Stimulated activated CD4-positive, alpha-beta T cell treated with anti-CD3 and anti-CD28 coated beads, TNF-alpha, amount 100 ng/mL, for 24 hours (primary cell): ENCODE measurements around the gene CALCA.

Experiments used
- DNase-seq, 3 experiments: peaks; one replicate each; pipeline ENCODE4 v3.0.0-alpha.2; 2020; ENCODE audit warnings: low read depth in 3 of 3

CALCA gene

DNA sequence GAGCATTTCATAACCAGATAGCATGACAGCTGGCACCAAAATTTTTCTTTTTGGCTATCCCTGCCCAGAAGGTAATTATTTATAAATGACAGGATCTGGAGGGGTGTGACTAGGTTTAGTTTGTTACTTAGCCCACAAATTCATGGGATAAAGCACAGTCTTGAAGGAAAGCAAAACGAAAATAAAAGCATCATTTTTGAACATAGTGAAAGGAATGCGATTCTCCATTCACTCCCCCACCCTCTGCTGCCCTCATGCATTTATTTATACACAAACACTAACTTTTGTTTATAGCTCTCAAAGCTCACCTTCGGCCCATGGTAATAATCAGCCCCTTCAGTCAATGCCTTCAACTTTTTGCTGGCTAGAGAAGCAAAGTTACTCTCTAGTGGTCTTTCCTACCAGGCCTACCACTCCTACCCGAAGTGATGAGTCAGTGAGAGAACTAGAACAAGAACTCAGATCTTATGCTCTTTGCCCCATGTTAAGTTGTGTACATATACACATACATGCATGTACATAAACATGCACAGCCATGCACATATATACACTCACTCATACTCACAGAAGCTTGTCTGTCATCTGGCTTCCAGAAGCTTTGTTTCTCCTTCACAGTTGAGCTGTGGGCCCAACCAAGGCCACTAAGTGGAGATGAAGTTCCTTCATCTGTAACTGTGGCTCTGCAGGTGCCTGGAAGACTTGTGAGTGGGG lies 22.6 kb downstream of the CALCA start:
- DNase-seq = no peak

DNA sequence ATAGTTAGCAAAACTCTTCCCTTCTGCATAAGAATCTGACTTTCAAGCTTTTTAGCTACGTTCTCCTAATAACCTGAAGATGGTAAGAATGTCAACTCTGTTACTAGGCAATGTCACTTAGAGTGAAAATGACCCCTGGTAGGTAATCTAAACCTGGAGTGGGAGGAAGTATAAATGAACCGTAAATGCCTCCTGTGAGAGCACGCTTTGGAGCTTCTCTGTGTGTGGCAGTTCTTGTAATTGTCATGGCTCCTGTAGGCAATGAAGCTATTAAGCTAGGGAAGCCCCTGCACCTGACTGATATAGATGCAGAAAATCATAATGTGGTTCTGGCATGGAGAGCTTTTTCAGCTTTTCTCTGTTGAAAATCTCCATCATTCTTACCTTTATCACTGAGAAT lies 29.4 kb downstream of the CALCA start:
- DNase-seq = no peak

DNA sequence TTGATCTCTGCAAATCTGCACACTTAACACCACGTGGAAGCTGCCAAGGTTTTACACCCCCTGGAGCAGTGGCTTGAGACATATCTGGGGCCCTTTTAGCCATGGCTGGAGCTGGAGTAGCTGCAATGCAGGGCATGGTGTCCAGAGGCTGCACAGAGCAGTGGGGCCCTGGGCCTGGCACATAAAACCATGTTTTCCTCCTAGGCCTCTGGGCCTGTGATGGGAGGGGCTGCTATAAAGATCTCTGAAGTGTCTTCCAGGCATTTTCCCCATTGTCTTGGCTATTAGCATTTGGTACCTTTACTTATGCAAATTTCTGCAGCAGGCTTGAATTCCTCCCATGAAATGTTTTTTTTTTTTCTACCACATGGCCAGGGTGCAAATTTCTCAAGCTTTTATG lies 33.2 kb downstream of the CALCA start:
- no peak for DNase-seq

DNA sequence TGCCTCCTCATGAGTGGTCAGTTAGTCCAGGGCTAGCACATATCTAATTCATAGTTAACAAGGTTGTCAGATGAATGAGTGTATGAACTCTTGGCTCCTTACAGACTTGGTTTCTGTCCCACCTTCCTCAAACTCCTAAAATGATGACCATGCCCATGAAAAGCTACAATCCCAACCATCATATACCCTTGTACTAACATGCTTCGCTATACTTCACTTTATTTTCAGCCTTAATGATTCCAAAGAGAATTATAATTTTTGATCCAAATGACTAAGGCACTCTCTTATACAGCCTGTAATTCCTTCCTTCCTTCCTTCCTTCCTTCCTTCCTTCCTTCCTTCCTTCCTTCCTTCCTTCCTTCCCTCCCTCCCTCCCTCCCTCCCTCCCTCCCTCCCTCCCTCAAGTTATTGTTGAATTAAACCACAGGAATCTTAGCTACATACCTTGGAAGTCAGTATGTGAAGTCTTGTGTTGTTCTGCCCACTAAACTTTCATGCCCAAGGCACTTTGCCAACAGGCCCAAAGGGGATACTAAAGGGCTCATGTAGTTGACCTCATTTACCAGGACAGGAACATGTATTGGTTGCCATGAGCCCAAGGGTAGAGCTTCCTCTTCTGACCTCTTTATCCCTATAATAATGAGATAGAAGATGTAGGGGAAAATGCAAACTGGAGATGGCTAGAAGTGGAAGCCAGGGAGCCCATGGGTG lies 37.4 kb downstream of the CALCA start:
- no peak for DNase-seq

DNA sequence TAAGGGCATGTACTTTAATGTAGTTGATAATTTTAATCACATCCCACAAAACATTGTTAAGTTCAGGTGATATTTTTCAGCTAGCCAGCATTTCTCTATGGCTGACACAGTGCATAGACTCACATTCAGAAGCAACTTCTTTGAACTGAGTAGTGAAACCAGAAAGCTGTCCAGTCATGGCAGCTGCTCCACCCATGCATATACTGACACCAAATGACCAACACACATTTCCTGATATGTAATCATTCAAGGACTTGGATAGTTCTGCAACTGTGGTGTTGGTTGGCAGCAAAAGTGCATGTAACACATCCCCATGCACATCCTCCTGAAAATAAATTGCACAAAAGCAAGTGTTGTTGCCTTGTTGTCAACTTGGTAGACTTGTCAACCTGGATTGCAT lies 39.7 kb downstream of the CALCA start:
- no peak for DNase-seq

DNA sequence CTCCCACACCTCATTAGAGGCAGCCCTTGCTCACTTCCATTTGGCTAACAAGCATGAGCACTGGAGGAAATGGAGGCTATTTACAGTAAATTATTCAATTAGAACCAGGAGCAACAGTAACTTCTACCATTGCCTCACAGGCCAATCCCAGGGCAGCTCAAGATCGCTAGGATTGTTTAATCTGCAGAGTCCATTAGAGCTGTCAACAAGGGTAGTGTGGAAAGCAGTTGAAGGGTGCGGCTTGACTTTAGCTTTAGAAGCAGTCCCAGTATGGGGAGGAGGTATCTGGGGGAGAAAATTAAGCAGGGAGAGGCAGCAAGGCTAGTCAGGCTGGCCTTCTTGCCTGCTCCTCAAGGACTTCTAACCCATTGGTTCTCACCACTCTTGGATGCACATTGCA lies 41.8 kb downstream of the CALCA start:
- DNase-seq = no peak

DNA sequence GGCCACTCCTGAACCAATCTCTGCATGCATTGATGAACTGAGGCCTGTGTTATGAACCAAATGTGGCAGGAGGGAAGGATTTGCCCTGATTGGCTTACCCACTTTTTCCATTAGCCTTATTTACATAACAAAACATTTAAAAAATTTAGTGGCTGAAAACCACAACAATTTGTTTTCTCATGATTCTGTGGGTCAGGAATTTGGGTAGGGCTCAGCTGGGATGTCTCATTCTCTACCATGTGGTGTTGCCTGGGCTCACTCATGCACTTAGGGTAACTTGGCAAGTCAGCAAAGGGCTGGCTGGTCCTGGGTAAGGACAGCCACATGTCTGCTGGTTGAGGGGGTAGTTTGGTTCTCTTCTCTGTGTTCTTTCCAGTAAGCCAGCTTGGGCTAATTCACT lies 45.0 kb downstream of the CALCA start:
- DNase-seq = no peak

DNA sequence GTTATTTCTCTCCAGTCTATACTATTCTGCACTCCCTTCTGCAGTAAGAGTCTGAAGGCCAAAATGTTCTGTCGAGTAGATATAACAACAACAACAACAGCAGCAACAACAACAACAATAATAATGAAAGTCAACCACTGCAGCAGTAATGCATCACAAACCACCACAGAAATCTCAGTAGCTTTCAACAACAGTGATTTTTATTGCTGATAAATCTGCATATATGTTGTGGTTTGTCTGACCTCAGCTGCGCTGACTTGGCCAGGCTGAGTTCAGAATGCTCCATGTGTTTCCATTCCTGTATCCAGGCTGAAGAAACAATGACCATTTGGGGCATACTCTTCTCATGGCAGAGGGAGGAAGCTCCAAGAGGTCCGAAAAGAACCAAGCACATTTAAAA lies 47.8 kb downstream of the CALCA start:
- no peak for DNase-seq
